Measurements from ENCODE around the gene TM9SF3. TPM values are rescaled to one million over a fixed set of nuclear protein-coding genes. Genes with fewer than 3 reads are reported as not detected.

The TM9SF3 gene
- total and polyA plus RNA-seq, 2 experiments from 2014 or later, result 37.3 to 72.5 TPM

GRCh38 chr10:96606946-96607345, 20.1 kb upstream of the TM9SF3 start:
- ATAC-seq (no peak), DNase-seq (ENCODE audit: low spot score) (no peak)
- no peaks in the 10 kb centered on the region for H3F3A ChIP-seq (replicated peaks; ENCODE audit: low read depth)
- H3K4me1 Mint-ChIP-seq, result peaks cover 19% of the 10 kb centered on the region
- no peaks in the 10 kb centered on the region for H3K4me1 ChIP-seq (ENCODE audit: insufficient read depth)
- no peak overlapping the region for H3K27ac Mint-ChIP-seq
- no peak overlapping the region for H2AFZ ChIP-seq
- H3K9me3 Mint-ChIP-seq, result no peaks in the 10 kb centered on the region
- no peak overlapping the region for H3K27ac ChIP-seq (ENCODE audit: low read depth)
- no peaks in the 10 kb centered on the region for H3K36me3 ChIP-seq (ENCODE audit: insufficient read depth)
- no peaks in the 10 kb centered on the region for H3K27me3 ChIP-seq (ENCODE audit: insufficient read depth)
- H3K4me2 ChIP-seq, result no peak overlapping the region
- peaks cover 3% of the 10 kb centered on the region for H3K27me3 Mint-ChIP-seq (ENCODE audit: insufficient read depth, low read depth, poor library complexity)
- H3K36me3 Mint-ChIP-seq (ENCODE audit: low read depth), result no peaks in the 10 kb centered on the region
- no peaks in the 10 kb centered on the region for H4K20me1 ChIP-seq (replicated peaks; ENCODE audit: insufficient read depth)
- no peaks in the 10 kb centered on the region for H3K79me2 ChIP-seq (replicated peaks; ENCODE audit: insufficient read depth)
- no peak overlapping the region for H3K4me3 Mint-ChIP-seq
- H3K9me2 ChIP-seq (ENCODE audit: insufficient read depth), result no peaks in the 10 kb centered on the region
- TF ChIP-seq EZH2 (IDR thresholded peaks at IDR 0.05; ENCODE audit: low read depth, unreplicated experiment), result no peak
- TF ChIP-seq ZNF462 (CRISPR knock-in tag; IDR thresholded peaks at IDR 0.05), result no peak
- TF ChIP-seq POLR2AphosphoS5 (IDR thresholded peaks at IDR 0.05; ENCODE audit: low read depth), result no peak
- no peak for TF ChIP-seq ZNF331 (CRISPR knock-in tag; IDR thresholded peaks at IDR 0.05; ENCODE audit: low read depth)
- no peak for TF ChIP-seq CREB1 (CRISPR knock-in tag; IDR thresholded peaks at IDR 0.05; ENCODE audit: low read depth)
- TF ChIP-seq CTCF (conservative IDR thresholded peaks at IDR 0.05; ENCODE audit: low read depth in 2 of 2), result no peak
- TF ChIP-seq ZNF114 (CRISPR knock-in tag; IDR thresholded peaks at IDR 0.05), result no peak
- no peak for TF ChIP-seq STAT1 (IDR thresholded peaks at IDR 0.05; ENCODE audit: unreplicated experiment)
- TF ChIP-seq JUNB (IDR thresholded peaks at IDR 0.05; ENCODE audit: unreplicated experiment), result no peak
- TF ChIP-seq NANOG (IDR thresholded peaks at IDR 0.05; ENCODE audit: borderline replicate concordance), result no peak
- TF ChIP-seq ETS1 (IDR thresholded peaks at IDR 0.05), result no peak
- TF ChIP-seq REST (IDR thresholded peaks at IDR 0.05; ENCODE audit: unreplicated experiment), result no peak
- TF ChIP-seq EZH2phosphoT487 (IDR thresholded peaks at IDR 0.05; ENCODE audit: unreplicated experiment), result no peak
- H3K4me3 ChIP-seq, result no peak overlapping the region

All from GM23338 (cell line).